ENCODE results near the gene PCAT6. TPM values are rescaled to one million over a fixed set of nuclear protein-coding genes. Genes with fewer than 3 reads are reported as not detected.

Gene PCAT6
- total RNA-seq, 4 donors from 2014 or later = 4.3 TPM; not detected in 3

DNA sequence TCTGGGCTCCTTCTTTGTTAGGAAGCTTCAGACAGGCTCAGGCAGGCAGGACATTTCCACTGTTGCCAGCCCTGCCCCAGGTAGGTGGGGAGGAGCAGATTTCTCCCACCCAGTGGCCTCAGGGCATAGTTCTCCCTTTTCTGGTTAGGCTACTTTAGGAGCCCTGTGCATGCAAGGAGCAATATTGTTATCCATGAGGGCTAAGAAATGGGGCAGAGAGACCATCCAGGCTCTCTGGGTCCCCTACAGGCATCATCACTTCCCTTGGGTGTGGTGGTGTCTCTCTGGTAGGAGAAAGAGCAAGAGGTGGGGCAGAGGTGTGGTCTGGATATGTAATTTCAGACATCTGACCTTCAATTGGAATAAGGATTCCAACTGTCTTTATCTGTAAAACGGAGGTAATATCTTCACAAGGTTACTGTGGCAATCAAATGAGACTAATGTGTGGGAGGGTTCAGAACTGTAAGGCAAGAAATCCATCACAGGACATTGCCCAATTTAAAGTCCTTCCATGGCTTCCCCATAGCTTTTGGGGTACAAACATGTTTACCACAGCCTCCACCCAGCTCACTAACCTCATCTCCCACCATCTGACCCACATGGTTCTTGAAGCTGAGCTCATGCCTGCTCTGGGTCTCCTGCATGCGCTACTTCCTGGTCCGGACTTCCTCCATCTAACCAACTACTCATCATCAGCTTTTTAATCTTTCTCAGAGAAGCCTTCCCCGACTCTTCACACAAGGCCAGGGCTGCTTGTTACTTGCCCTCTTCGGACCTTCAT, 26.1 kb downstream of the PCAT6 start:
- in situ Hi-C loops (cut with MboI; ENCODE audit: low sequenced_read_pairs in 4 of 4) (no loop called here), intact Hi-C loops (cut with DNase I; ENCODE audit: low total_unique reads) (no loop called here)
- no peak overlapping the region for H3K27ac ChIP-seq
- no peaks in the 10 kb centered on the region for H3K36me3 ChIP-seq
- no peaks in the 10 kb centered on the region for H3K4me1 ChIP-seq
- H3K27me3 ChIP-seq = no peaks in the 10 kb centered on the region
- no peak for ATAC-seq
- H3K9me3 ChIP-seq = no peaks in the 10 kb centered on the region
- no peak for DNase-seq
- TF ChIP-seq, protein P1, sequence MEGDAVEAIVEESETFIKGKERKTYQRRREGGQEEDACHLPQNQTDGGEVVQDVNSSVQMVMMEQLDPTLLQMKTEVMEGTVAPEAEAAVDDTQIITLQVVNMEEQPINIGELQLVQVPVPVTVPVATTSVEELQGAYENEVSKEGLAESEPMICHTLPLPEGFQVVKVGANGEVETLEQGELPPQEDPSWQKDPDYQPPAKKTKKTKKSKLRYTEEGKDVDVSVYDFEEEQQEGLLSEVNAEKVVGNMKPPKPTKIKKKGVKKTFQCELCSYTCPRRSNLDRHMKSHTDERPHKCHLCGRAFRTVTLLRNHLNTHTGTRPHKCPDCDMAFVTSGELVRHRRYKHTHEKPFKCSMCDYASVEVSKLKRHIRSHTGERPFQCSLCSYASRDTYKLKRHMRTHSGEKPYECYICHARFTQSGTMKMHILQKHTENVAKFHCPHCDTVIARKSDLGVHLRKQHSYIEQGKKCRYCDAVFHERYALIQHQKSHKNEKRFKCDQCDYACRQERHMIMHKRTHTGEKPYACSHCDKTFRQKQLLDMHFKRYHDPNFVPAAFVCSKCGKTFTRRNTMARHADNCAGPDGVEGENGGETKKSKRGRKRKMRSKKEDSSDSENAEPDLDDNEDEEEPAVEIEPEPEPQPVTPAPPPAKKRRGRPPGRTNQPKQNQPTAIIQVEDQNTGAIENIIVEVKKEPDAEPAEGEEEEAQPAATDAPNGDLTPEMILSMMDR (IDR thresholded peaks at IDR 0.05 in 4 of 5, conservative IDR thresholded peaks at IDR 0.05 in 1 of 5) = no peak
- no peak for TF ChIP-seq POLR2A (IDR thresholded peaks at IDR 0.05)
- no peak overlapping the region for H3K4me3 ChIP-seq

DNA sequence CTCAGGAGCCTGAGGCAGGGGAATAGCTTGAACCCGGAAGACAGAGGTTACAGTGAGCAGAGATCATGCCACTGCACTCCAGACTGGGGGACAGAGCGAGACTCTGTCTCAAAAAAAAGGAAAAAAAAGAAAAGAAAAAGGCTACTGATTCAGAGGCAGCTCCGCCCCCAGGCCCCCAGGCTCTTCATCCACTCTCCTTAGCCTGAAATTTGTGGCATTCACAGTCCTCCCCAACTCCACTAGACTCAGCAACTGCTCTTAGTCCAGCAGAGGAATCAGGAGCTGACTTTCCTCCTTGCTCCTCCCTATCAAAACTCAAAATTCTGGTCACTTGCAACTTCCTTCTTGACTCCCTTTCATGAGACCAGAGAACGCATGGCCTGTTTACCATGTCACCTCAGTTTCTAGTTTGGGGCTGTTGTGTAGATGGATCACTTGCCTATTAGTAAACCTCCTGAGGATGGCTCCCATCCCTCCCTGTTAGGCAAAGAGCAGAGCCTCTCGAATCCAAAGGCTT, 27.1 kb downstream of the PCAT6 start:
- intact Hi-C loops (cut with DNase I; ENCODE audit: low total_unique reads) (no loop called here), in situ Hi-C loops (cut with MboI; ENCODE audit: low sequenced_read_pairs in 4 of 4) (no loop called here)
- Histone ChIP-seq H3K9me3 (no peaks in the 10 kb centered on the region), H3K4me3 (no peak overlapping the region), H3K4me1 (no peaks in the 10 kb centered on the region), H3K27ac (no peak overlapping the region), H3K36me3 (no peaks in the 10 kb centered on the region), H3K27me3 (no peaks in the 10 kb centered on the region)
- no peak for ATAC-seq
- no peak for DNase-seq
- TF ChIP-seq, protein P1 (IDR thresholded peaks at IDR 0.05 in 4 of 5, conservative IDR thresholded peaks at IDR 0.05 in 1 of 5) = no peak
- no peak for TF ChIP-seq POLR2A (IDR thresholded peaks at IDR 0.05)

DNA sequence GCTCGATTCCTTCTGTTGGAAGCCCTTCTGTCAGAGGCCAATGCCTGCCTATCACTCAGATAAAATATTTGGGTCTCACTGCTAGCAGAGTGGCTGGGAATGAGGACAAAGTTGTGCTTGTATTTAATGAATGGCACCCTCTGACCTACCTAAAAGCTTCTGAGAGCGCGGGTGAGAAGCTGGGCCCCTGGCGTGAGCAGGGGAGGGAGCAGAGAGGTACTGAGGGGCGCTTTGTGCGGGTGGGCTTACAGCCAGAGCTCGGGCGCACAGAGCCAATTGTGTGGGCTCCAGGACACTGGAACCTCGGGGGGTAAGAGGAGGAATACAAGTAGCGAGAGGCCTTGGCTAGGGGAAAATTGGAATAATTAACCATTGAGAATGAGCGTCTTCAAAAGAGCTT, 32.3 kb downstream of the PCAT6 start:
- ATAC-seq (no peak), DNase-seq (no peak)
- Histone ChIP-seq H3K4me3 (no peak overlapping the region), H3K4me1 (no peaks in the 10 kb centered on the region), H3K27ac (no peak overlapping the region), H3K9me3 (no peaks in the 10 kb centered on the region), H3K27me3 (no peaks in the 10 kb centered on the region), H3K36me3 (no peaks in the 10 kb centered on the region)
- in situ Hi-C loops (cut with MboI; ENCODE audit: low sequenced_read_pairs in 4 of 4) (no loop called here), intact Hi-C loops (cut with DNase I; ENCODE audit: low total_unique reads) (no loop called here)
- TF ChIP-seq POLR2A (IDR thresholded peaks at IDR 0.05) = no peak
- TF ChIP-seq, protein P1 (IDR thresholded peaks at IDR 0.05 in 4 of 5, conservative IDR thresholded peaks at IDR 0.05 in 1 of 5) = no peak

DNA sequence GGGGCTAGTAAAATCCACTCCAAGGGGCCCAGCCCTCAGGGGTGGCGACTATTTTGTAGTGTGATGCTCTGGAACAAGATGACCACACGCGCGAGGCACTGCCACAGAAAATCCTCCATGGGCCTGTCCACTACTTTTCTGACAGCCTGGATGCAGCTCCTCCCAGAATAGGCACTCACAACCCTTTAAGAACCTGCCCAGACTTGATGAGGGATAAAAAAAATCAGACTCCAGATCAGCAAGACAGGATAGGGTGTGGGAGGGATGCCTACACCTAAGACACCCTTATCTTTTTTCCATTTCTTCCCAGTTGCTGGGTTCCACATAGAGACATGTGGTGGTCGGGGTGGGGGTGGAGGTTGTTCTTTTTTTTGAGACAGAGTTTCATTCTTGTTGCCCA, 33.5 kb downstream of the PCAT6 start:
- intact Hi-C loops (cut with DNase I; ENCODE audit: low total_unique reads) (no loop called here), in situ Hi-C loops (cut with MboI; ENCODE audit: low sequenced_read_pairs in 4 of 4) (no loop called here)
- Histone ChIP-seq H3K4me1 (no peaks in the 10 kb centered on the region), H3K4me3 (no peak overlapping the region), H3K27me3 (no peaks in the 10 kb centered on the region), H3K9me3 (no peaks in the 10 kb centered on the region), H3K36me3 (no peaks in the 10 kb centered on the region), H3K27ac (no peak overlapping the region)
- DNase-seq (no peak), ATAC-seq (no peak)
- TF ChIP-seq, protein P1 (IDR thresholded peaks at IDR 0.05 in 4 of 5, conservative IDR thresholded peaks at IDR 0.05 in 1 of 5) = no peak
